Transverse colon (tissue), 4 donors: Measurements from ENCODE around the gene CNTNAP2. TPM values are rescaled to one million over a fixed set of nuclear protein-coding genes. Genes with fewer than 3 reads are reported as not detected.

Experiments
- DNase-seq: peaks from one replicate; pipeline ENCODE4 v3.0.0-alpha.2; 2019
- H3K27ac ChIP-seq, 4 donors: fragments of 200-600 bp; sonication (generic); 2 replicates each; pipeline ENCODE4 v1.5.1; 2016 to 2018; ENCODE audit warnings: inconsistent platforms in 4 of 4
- H3K27me3 ChIP-seq: fragments of 200-600 bp; sonication (generic); 2 replicates; pipeline ENCODE4 v1.5.1; 2017; ENCODE audit warnings: inconsistent platforms
- H3K36me3 ChIP-seq, 4 donors: fragments of 200-600 bp; sonication (generic); 2 replicates each; pipeline ENCODE4 v1.5.1; 2017 to 2019; ENCODE audit warnings: inconsistent platforms in 4 of 4
- H3K4me1 ChIP-seq, 4 donors: fragments of 200-600 bp; sonication (generic); 2 replicates each; pipeline ENCODE4 v1.5.1; 2017 to 2020; ENCODE audit warnings: inconsistent platforms in 4 of 4
- H3K4me3 ChIP-seq, 4 donors: fragments of 200-600 bp; sonication (generic); 1 replicate in 1 of 4; 2 replicates in 3 of 4; pipeline versions ENCODE4 v1.5.1 to v1.6.1; 2017 to 2019; ENCODE audit warnings: inconsistent platforms in 4 of 4
- H3K9me3 ChIP-seq, 2 donors: fragments of 200-600 bp; sonication (generic); 2 replicates each; pipeline ENCODE4 v1.5.1; 2017 to 2019; ENCODE audit warnings: inconsistent platforms in 2 of 2
- EP300 ChIP-seq: sonication (generic); formaldehyde crosslinking; IDR thresholded peaks from one replicate; pipeline ENCODE4 v1.6.1; 2017; ENCODE audit warnings: antibody characterized with exemption, low read depth
- POLR2A ChIP-seq: fragments of 450-650 bp; IDR thresholded peaks from one replicate; pipeline ENCODE4 v1.6.1; 2016; ENCODE audit warnings: antibody characterized with exemption, mild to moderate bottlenecking, moderate library complexity
- POLR2AphosphoS5 ChIP-seq, 3 donors: sonication (generic); formaldehyde crosslinking; IDR thresholded peaks; one replicate each; pipeline ENCODE4 v1.6.1; 2016; ENCODE audit warnings: antibody characterized with exemption in 3 of 3
- WGBS, 2 donors: methylation state at CpG; one replicate each; pipeline ENCODE4 v1.1.5; 2018; ENCODE audit warnings: low coverage in 1 of 2; 5-methylcytosine and 5-hydroxymethylcytosine counted together
- in situ Hi-C, 4 donors: fragments of 200-750 bp; cut with MboI; loops; one replicate each; pipeline versions ENCODE4 v1.15.0 to v1.15.1; 2017; ENCODE audit warnings: low sequenced_read_pairs in 3 of 4, low pct_ligation_motif_present in 1 of 4, low pct_unique_long_range_greater_than_20kb in 1 of 4
- intact Hi-C: fragments of 100-400 bp; cut with DNase I; formaldehyde crosslinking; loops from one replicate; pipeline ENCODE4 v1.15.1; 2023; ENCODE audit warnings: low total_unique reads
- total RNA-seq, 4 donors: library from RNA; depleted of rRNA; stranded (reverse); fragments of >200 nt; gene quantifications; one replicate each; pipeline ENCODE4 v1.1.0, GENCODE V29; 2016
- TF ChIP-seq, protein P1 (sequence below), 5 experiments: fragments of 200-600 bp in 3 of 5; fragments of 450-650 bp in 2 of 5; sonication (generic) in 3 of 5; IDR thresholded peaks; 1 replicate in 2 of 5; 2 replicates in 3 of 5; pipeline ENCODE4 v1.5.1; 2016 to 2017; ENCODE audit warnings: antibody characterized with exemption in 5 of 5, inconsistent platforms in 3 of 5, mild to moderate bottlenecking in 2 of 5, moderate library complexity in 1 of 5

Gene CNTNAP2
- total RNA-seq, 4 donors from 2014 or later = 0.60 to 2.9 (median 2.4) TPM

- Histone ChIP-seq H3K27me3 (no peaks in the 10 kb centered on the region), H3K36me3 (no peaks in the 10 kb centered on the region), H3K27ac (no peak overlapping the region), H3K4me1 (no peaks in the 10 kb centered on the region), H3K4me3 (no peak overlapping the region), H3K9me3 (no peaks in the 10 kb centered on the region)
- in situ Hi-C loops (no loop called here), intact Hi-C loops (no loop called here)
- DNase-seq = no peak
- WGBS, 2 donors = 45 to 53% methylated on average over 2 of the region's 2 CpGs
- TF ChIP-seq, protein P1, sequence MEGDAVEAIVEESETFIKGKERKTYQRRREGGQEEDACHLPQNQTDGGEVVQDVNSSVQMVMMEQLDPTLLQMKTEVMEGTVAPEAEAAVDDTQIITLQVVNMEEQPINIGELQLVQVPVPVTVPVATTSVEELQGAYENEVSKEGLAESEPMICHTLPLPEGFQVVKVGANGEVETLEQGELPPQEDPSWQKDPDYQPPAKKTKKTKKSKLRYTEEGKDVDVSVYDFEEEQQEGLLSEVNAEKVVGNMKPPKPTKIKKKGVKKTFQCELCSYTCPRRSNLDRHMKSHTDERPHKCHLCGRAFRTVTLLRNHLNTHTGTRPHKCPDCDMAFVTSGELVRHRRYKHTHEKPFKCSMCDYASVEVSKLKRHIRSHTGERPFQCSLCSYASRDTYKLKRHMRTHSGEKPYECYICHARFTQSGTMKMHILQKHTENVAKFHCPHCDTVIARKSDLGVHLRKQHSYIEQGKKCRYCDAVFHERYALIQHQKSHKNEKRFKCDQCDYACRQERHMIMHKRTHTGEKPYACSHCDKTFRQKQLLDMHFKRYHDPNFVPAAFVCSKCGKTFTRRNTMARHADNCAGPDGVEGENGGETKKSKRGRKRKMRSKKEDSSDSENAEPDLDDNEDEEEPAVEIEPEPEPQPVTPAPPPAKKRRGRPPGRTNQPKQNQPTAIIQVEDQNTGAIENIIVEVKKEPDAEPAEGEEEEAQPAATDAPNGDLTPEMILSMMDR (IDR thresholded peaks at IDR 0.05) = no peak
- no peak for TF ChIP-seq POLR2AphosphoS5 (IDR thresholded peaks at IDR 0.05)
- no peak for TF ChIP-seq EP300
- TF ChIP-seq POLR2A = no peak
Observed at GRCh38 chr7:146249272-146249671, 132.7 kb downstream of the CNTNAP2 start.

- 58% methylated on average over 3 of the region's 3 CpGs for WGBS, 2 donors
- intact Hi-C loops = no loop called here
- in situ Hi-C loops = no loop called here
Observed at GRCh38 chr7:146255609-146256008, 139.0 kb downstream of the CNTNAP2 start.

DNA sequence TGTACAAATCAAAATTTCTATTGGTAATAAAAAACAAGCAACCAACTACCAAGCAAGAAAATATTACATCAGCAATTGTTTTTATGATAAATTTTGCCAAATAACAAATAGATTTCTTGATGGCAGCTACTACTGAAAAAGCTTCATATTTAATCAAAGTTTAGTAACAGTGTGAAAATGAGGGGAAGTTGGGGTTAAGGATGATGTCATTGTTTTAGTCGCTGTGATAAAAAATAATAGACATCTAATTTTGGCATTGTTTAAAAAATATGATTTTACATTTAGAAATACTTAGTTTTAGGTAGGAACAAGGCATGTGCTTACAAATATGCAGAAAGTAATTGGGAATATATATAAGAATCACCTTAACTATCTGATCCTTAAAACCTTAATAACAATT, 145.9 kb downstream of the CNTNAP2 start:
- TF ChIP-seq POLR2AphosphoS5 (IDR thresholded peaks at IDR 0.05) (no peak), EP300 (no peak), POLR2A (no peak)
- TF ChIP-seq, protein P1 (IDR thresholded peaks at IDR 0.05) = no peak
- no peak overlapping the region for H3K27ac ChIP-seq
- H3K4me1 ChIP-seq = no peaks in the 10 kb centered on the region
- no peaks in the 10 kb centered on the region for H3K36me3 ChIP-seq
- in situ Hi-C loops (no loop called here), intact Hi-C loops (no loop called here)
- no peak for DNase-seq
- 74 to 80% methylated on average over 1 of the region's 1 CpG for WGBS, 2 donors
- H3K9me3 ChIP-seq = no peaks in the 10 kb centered on the region
- no peak overlapping the region for H3K4me3 ChIP-seq
- H3K27me3 ChIP-seq = no peaks in the 10 kb centered on the region

More at GRCh38 chr7:146255609-146256008, 139.0 kb downstream of the CNTNAP2 start:
- Histone ChIP-seq H3K27me3 (no peaks in the 10 kb centered on the region), H3K36me3 (no peaks in the 10 kb centered on the region), H3K9me3 (no peaks in the 10 kb centered on the region), H3K27ac (no peak overlapping the region), H3K4me1 (no peaks in the 10 kb centered on the region), H3K4me3 (no peak overlapping the region)
- DNase-seq = no peak
- TF ChIP-seq POLR2AphosphoS5 (IDR thresholded peaks at IDR 0.05) = no peak
- TF ChIP-seq POLR2A = no peak
- TF ChIP-seq, protein P1 (IDR thresholded peaks at IDR 0.05) = no peak
- no peak for TF ChIP-seq EP300

- H3K4me3 ChIP-seq = no peak overlapping the region
- TF ChIP-seq POLR2A = no peak
- TF ChIP-seq EP300 = no peak
- no peak for TF ChIP-seq POLR2AphosphoS5 (IDR thresholded peaks at IDR 0.05)
- TF ChIP-seq, protein P1 (IDR thresholded peaks at IDR 0.05) = no peak
- no peak for DNase-seq
- 82 to 86% methylated on average over 3 of the region's 3 CpGs for WGBS, 2 donors
- H3K27me3 ChIP-seq = no peaks in the 10 kb centered on the region
- no peak overlapping the region for H3K27ac ChIP-seq
- intact Hi-C loops (no loop called here), in situ Hi-C loops (no loop called here)
- H3K4me1 ChIP-seq = no peaks in the 10 kb centered on the region
- no peaks in the 10 kb centered on the region for H3K9me3 ChIP-seq
- H3K36me3 ChIP-seq = no peaks in the 10 kb centered on the region
Observed at GRCh38 chr7:146276888-146277287, 160.3 kb downstream of the CNTNAP2 start.
